ENCODE data around the gene OOSP2.
A peak's percentile ranks its signal among the peaks of the same experiment; 100 is the strongest.

OOSP2 gene

GRCh38 chr11:60080535-60080934 lies 40.3 kb downstream of the OOSP2 start:
- DNase-seq = no peak

- peak; percentile 95 for DNase-seq
Measured at GRCh38 chr11:60084631-60085273, 44.5 kb downstream of the OOSP2 start.

- DNase-seq = peak; percentile 47
Measured at GRCh38 chr11:60085909-60086308, 45.7 kb downstream of the OOSP2 start.

- no peak for DNase-seq
Measured at GRCh38 chr11:60087239-60087638, 47.0 kb downstream of the OOSP2 start.

DNA sequence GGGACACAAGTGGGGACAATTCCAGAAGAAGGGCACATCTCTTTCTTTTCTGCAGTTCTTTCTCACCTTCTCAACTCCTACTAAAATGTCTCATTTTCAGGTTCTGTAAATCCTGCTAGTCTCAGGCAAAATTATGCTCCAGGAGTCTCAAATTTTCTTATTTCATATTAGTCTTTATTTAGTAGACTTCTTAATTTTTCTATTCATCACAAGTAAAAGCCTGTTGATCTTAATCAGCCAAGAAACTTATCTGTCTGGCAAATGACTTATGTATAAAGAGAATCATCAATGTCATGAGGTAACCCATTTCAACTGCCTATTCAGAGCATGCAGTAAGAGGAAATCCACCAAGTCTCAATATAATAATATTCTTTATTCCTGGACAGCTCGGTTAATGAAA lies 48.2 kb downstream of the OOSP2 start, which contains the start of gene MS4A2:
TSS of gene MS4A2 (plus strand) at position 301 of the 400 bp plus-strand sequence. CDS start 102 bp downstream, outside the sequence.
- DNase-seq = no peak

GRCh38 chr11:60095477-60096120 lies 55.4 kb downstream of the OOSP2 start:
- DNase-seq = no peak

GRCh38 chr11:60097189-60097588 lies 57.0 kb downstream of the OOSP2 start:
- no peak for DNase-seq
